ENCODE results near the gene TEX51.

DNA sequence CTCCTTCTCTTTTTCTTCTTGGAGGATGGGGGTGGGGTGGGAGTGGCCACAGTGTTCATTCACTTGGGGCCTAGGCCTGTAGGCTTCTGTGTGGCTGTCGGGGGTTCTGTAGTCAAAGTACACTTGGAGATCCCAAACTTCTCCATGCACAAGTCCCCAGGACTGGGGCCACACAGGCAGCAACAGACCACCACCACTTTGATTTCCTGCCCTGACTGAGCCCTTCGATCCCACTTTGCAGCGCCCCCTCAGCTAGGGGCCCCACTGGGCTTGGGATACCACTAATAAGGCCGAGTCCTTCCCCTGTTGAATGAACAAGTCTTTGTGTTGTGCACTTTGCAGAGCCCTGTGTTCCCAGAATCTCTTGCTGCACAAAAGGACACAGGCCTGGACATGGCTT is 5.5 kb upstream of the TEX51 start:
- TF ChIP-seq, protein P1, sequence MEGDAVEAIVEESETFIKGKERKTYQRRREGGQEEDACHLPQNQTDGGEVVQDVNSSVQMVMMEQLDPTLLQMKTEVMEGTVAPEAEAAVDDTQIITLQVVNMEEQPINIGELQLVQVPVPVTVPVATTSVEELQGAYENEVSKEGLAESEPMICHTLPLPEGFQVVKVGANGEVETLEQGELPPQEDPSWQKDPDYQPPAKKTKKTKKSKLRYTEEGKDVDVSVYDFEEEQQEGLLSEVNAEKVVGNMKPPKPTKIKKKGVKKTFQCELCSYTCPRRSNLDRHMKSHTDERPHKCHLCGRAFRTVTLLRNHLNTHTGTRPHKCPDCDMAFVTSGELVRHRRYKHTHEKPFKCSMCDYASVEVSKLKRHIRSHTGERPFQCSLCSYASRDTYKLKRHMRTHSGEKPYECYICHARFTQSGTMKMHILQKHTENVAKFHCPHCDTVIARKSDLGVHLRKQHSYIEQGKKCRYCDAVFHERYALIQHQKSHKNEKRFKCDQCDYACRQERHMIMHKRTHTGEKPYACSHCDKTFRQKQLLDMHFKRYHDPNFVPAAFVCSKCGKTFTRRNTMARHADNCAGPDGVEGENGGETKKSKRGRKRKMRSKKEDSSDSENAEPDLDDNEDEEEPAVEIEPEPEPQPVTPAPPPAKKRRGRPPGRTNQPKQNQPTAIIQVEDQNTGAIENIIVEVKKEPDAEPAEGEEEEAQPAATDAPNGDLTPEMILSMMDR (IDR thresholded peaks at IDR 0.05): no peak
- no peak for TF ChIP-seq POLR2A (IDR thresholded peaks at IDR 0.05)

Data from prostate gland (tissue), 2 donors.